Inflammatory macrophage treated with lipopolysaccharide for 4 hours (primary cell): ENCODE results near the gene ARHGAP23.

Experiments
- DNase-seq: peaks from one replicate; pipeline ENCODE4 v3.0.0-alpha.2; 2020

Gene ARHGAP23

GRCh38 chr17:38442548-38442947 lies 14.3 kb downstream of the ARHGAP23 start:
- DNase-seq: no peak

- no peak for DNase-seq
These were observed 15.2 kb downstream of the ARHGAP23 start for GRCh38 chr17:38443356-38444031.

- peak; percentile 35 for DNase-seq
These were observed 15.9 kb downstream of the ARHGAP23 start for GRCh38 chr17:38444151-38444550.

- DNase-seq: no peak
These were observed 19.3 kb downstream of the ARHGAP23 start for GRCh38 chr17:38447502-38448085.

DNA sequence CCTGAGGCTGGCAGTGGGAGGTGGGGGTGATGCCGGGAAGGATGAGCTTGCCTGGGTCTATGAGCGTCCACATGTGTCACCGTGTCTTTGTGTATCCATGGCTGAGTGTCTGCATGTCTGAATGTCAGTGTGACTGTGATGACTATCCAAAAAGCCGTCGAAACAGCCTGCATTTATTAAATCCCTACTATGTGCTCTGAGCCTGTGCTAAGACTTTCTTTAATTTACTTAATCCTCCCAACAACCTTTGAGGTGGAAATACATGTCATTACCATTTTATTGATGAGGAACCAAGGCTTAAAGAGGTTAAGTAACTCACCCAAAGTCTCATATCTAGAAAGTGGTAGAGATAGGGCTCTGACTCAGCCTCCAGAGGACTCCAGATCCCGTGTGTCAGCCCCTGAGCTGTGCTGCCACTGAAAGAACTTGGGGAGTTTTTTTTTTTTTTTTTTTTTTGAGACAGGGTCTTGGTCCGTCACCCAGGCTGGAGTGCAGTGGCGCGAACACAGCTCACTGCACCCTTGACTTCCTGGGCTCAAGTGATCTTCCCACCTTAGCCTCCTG lies 20.0 kb downstream of the ARHGAP23 start:
- no peak for DNase-seq

DNA sequence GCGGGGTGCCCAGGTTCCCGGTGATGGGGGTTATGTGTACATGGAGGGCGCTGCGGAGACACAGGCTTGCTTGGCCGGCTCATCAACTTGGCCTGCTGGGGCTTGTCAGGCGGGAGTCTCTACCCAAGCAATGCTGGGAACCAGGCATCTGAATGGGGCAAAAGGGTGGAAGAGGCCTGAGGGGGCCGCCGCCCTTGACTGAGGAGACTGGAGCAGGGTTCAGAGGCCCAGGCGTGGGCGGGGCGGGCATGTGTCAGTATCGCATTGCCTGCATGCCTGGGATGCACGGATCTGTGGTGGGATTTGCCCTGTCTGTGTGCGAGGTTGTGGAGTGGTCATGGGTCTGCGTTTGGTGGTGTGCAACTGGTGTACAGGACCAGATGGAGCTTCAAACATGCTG lies 21.1 kb downstream of the ARHGAP23 start:
- DNase-seq: no peak

- no peak for DNase-seq
These were observed 22.3 kb downstream of the ARHGAP23 start for GRCh38 chr17:38450557-38451029.

- DNase-seq: no peak
These were observed 23.0 kb downstream of the ARHGAP23 start for GRCh38 chr17:38451030-38451839.

DNA sequence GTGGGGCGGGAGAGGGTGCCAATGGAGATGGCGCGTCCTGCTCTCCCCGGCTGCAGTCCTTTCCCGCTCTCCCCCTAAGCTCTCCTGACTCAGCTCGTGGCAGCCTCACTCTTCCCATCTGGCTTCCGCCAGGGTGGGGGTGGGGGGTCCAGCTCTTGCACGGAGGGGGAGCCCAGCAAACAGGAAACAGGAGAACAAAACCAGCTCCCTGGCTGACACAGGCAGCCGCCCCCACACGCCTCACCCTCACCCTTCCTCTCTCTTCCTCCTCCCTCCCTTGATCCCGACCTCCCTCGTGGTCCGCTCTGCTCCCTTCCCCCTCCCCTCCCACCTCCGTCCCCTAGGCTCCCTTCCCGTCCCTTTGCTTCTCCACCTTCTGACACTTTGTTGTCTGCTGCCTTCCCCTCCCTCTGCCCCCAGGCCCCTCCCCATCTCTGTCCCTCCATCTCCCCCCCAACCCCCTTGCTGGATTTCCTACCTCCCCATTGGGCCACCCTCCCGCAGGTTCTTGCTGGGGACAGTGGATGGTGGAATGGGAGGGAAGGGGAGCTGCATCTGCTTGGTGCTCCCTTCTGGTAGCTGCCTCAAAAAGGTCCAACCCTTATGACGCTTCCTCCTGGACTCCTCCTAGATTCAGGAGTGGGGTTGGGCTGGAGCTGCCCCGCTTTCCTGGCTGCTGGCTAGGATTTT lies 23.7 kb downstream of the ARHGAP23 start:
- DNase-seq: no peak

DNA sequence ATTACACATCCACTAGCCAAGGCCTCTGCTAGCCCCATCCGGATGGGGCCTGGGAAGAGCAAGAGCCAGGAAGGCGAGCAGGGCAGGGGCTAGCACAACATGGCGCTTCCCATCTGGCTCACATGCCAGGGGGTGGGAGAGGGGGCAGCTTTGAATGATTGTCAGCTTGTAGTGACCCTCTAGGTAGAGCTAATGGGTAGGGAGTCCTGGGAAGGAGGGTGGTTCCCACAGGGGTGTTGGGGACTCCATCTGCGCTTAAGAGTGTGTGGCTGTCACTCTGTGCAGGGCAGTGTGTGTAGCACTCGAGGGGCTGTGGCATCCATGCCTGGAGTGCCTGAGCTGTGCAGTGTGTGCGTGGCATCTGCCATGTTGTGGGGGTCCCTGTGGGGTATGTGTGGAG lies 24.5 kb downstream of the ARHGAP23 start:
- no peak for DNase-seq

DNA sequence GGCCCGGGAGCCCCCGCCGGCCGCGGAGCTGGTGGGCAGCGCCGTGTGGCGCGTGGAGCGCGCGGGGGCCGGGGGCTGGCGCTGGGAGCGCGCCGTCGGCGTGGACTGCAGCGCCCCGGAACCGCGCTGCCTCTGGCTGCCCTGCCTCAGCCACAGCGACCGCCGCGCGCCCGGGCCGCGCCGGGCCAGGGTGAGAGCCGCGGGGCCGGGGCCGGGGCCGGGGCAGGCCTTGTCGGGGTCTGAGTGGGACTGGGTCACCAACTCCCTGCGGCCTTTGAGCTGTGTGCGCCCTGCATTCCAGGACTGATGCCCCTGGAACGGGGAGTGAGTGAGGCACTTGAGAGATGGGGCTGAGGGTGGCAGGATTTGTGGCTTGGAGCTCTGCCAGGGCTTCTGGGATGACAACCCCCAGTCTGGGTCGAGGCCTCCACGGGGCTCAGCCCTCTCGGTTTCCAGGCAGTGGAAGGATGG lies 25.7 kb downstream of the ARHGAP23 start:
- no peak for DNase-seq

DNA sequence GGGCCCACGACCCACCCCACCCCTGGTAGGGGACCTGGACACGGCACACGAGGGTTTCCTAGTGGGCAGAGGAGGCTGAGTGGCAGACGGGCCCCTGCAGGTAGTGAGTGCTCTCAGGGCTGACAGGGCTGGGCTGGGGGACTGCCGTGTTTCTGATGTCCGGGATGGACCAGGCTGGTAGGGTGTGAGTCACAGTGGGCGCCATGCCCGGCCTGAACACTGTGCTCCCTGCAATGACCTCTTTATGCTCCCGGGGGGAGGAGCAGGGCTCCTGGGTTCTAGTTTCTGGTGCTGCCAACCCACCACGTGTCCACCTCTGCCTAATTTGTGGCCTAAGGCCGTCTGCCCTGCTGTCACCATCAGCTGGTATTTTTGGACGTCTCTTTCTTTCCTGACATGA lies 26.3 kb downstream of the ARHGAP23 start:
- DNase-seq: no peak

- no peak for DNase-seq
These were observed 27.1 kb downstream of the ARHGAP23 start for GRCh38 chr17:38455288-38455915.

DNA sequence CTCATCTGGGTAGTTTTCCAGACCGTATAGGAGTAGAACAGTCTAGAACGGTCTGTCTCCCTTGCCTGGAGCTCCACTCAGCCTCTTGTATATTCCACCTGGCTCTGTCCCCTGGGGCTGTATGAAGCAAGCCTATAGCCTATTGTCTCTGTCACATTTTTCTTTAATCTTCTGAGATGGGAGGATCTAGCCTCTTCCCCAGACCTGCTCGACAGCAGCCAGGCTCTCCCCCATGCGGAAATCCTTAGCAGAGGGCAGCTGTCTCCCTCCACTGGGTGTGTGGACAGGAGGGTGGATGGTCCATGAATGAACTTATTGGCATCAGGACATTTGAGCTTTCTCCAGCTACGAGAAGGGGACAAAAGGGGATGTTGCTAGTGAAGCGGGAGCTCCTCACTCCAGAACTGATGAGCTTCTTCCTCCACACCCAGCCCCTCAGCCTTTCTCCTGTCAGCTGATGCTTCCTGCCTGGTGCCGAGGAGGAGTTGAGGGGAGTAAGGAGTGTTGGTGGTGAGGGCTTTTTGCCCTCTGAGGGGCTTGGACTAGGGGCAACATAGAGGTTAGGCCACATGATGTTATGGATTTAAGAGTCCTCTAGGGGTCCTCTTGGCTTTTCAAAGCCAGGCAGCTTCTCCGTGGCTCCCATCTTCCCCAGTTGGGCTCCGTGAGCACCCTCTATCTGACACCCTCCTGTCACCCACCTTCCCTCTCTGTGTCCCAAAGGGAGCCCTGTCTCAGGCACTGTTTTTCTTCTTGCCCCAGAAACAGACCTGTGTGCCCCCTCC lies 28.0 kb downstream of the ARHGAP23 start:
- DNase-seq: no peak

DNA sequence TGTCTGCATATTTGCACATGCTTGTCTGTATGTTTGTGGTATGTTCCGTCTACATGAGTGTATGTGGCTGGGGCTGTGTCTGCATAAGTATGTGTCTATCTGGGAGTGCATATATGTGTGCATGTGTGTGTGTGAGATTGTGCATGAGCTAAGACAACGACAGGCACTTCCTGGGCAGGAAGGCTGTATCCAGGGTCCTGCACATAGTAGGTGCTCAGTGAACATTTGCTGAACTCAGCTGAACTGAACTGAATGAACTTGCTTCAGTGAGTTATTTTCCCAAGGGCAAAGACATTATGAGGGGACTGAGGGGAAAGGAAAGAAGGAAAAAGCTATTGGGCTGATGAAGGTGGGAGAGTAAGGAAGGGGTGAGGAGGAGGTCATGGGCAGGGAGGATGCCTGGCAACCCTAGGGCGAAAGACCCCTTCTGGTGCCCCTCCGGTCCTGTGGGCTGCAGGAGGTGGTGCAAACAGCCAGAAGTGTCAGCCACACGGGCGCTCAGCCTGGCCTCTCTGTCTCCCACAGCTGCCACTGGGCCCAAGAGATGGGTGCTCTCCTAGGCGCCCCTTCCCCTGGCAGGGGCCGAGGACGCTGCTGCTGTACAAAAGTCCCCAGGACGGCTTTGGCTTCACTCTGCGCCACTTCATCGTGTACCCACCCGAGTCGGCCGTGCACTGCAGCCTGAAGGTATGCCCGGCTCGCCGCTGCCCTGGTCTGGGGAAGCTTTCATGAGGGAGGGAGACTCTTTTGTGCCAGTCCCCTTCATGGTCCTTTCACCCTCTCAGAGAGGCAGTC lies 29.5 kb downstream of the ARHGAP23 start:
- no peak for DNase-seq

GRCh38 chr17:38458521-38458920 lies 30.3 kb downstream of the ARHGAP23 start:
- no peak for DNase-seq

GRCh38 chr17:38459567-38459966 lies 31.3 kb downstream of the ARHGAP23 start:
- no peak for DNase-seq

- no peak for DNase-seq
These were observed 31.9 kb downstream of the ARHGAP23 start for GRCh38 chr17:38460082-38460715.

DNA sequence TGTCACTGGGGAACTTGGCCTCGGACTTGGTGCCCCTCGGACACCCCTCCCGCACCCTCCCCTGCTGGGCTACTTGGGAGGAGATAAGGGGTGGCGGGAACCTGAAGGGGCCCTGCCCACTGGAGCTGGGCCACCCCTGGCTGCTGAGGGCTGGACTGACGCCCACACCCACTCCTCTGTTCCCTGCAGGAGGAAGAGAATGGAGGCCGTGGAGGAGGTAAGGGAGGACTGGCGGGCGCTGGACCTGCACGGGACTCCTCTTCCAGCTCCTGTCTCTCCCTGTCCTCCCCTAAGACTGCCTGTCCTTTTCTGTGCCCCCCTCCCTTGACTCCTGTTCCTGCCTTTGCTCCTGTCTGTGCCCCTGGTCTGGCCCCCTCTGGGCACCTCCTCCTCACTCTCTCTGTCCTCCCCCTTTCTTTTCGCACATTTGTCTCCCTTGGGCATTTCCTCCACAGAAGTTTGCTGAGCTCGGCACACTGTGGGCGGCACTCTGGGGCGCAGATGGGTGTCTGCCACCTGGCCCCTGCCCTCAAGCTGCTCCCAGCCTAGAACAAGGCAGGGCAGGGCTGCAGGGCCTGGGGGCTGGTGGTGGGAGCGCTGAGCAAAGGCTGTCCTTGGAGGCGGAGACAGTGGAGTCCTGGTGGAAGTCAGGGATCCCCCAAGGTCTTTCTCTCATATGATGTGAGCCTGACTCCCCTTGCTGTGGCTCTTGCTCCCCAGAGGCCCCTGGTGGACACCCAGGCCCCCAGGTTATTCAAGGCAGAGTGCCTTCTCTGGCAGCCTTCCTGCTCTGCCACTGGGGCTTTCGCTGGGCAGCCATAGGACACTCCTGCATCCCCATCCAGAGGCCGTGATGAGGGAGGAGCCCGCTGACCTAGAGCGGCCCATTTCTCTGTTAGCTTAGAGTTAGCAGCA lies 32.7 kb downstream of the ARHGAP23 start:
- no peak for DNase-seq
